ENCODE measurements around the gene ROBO1. TPM values are rescaled to one million over a fixed set of nuclear protein-coding genes. Genes with fewer than 3 reads are reported as not detected.

Gene ROBO1
- total RNA-seq, 1 donor from 2014 or later = 182 TPM

DNA sequence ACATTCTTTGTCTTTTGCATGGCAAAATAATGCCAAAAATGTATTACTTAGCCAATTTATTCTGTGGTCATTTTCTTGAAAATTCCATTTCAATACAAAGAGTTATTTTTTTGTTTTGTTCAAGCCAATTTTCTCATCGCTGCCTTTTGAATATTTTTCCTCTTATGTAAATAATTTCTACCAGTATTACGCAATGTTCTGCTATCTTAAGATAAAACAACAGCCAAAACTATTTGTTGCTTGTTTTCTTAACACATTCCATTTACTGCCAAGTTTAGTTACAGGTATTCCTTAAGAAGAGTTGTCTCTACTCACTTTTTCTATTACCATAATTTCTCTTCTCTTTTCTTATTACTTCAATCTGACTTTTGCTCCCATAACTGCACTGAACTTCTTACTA is 163.1 kb downstream of the ROBO1 start:
- Mint-ChIP-seq H3K4me3 (no peak overlapping the region), H3K9me3 (peaks cover 9% of the 10 kb centered on the region), H3K36me3 (no peaks in the 10 kb centered on the region), H3K27ac (no peak overlapping the region), H3K4me1 (ENCODE audit: unreplicated experiment) (peaks cover 11% of the 10 kb centered on the region), H3K27me3 (no peaks in the 10 kb centered on the region)
- no peak for DNase-seq (ENCODE audit: extremely low spot score, unreplicated experiment)
- TF ChIP-seq, protein P1, sequence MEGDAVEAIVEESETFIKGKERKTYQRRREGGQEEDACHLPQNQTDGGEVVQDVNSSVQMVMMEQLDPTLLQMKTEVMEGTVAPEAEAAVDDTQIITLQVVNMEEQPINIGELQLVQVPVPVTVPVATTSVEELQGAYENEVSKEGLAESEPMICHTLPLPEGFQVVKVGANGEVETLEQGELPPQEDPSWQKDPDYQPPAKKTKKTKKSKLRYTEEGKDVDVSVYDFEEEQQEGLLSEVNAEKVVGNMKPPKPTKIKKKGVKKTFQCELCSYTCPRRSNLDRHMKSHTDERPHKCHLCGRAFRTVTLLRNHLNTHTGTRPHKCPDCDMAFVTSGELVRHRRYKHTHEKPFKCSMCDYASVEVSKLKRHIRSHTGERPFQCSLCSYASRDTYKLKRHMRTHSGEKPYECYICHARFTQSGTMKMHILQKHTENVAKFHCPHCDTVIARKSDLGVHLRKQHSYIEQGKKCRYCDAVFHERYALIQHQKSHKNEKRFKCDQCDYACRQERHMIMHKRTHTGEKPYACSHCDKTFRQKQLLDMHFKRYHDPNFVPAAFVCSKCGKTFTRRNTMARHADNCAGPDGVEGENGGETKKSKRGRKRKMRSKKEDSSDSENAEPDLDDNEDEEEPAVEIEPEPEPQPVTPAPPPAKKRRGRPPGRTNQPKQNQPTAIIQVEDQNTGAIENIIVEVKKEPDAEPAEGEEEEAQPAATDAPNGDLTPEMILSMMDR (conservative IDR thresholded peaks at IDR 0.05) = no peak

DNA sequence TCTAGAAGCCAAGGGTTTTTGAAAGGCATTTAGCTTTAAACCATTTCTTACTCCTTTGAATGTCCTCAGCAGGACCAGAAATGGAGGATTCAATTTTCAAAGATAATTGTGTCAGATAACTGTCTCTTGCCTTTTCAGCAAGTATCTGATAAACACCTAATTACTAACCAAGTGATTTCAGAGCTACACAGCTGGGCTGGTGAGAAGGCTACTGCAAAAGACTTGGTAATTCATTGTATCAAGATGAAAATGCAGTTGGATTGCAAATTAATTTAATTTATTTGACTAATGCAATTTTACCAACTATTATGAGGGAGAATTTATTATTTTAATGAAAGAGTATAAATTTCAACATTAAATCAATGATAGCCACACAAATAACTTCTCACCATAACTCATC is 165.4 kb downstream of the ROBO1 start:
- Mint-ChIP-seq H3K27ac (no peak overlapping the region), H3K9me3 (peaks cover 9% of the 10 kb centered on the region), H3K36me3 (no peaks in the 10 kb centered on the region), H3K4me1 (ENCODE audit: unreplicated experiment) (peaks cover 11% of the 10 kb centered on the region), H3K4me3 (no peak overlapping the region), H3K27me3 (no peaks in the 10 kb centered on the region)
- no peak for DNase-seq (ENCODE audit: extremely low spot score, unreplicated experiment)
- TF ChIP-seq, protein P1 (conservative IDR thresholded peaks at IDR 0.05) = no peak

- peaks cover 10% of the 10 kb centered on the region for H3K4me1 Mint-ChIP-seq (ENCODE audit: unreplicated experiment)
- H3K4me3 Mint-ChIP-seq = no peak overlapping the region
- H3K27me3 Mint-ChIP-seq = no peaks in the 10 kb centered on the region
- DNase-seq (ENCODE audit: extremely low spot score, unreplicated experiment) = no peak
- no peak overlapping the region for H3K27ac Mint-ChIP-seq
- no peaks in the 10 kb centered on the region for H3K36me3 Mint-ChIP-seq
- H3K9me3 Mint-ChIP-seq = peaks cover 4% of the 10 kb centered on the region
- TF ChIP-seq, protein P1 (conservative IDR thresholded peaks at IDR 0.05) = no peak
Observed at GRCh38 chr3:79598594-79598993, 169.2 kb downstream of the ROBO1 start.

DNA sequence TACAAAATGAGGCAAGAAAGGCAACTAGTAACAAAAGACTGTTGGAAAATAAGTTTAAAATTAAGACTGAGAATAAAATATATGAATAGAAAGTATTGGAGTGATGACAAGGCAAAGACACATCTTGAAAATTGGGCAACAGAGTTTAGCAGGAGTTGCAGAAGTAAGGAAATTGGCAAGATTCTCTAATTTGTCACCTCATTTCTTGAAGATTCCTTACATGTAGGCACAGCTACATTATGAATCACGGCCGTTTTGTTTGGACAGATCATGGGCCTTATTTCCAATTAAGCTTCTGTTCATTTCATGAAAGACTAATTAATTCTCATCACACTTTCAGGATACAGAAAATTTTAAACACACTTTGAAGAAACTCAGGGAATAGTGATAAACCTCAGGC is 170.1 kb downstream of the ROBO1 start:
- Mint-ChIP-seq H3K27ac (no peak overlapping the region), H3K27me3 (peaks cover 1% of the 10 kb centered on the region), H3K9me3 (no peaks in the 10 kb centered on the region), H3K4me3 (no peak overlapping the region), H3K4me1 (ENCODE audit: unreplicated experiment) (peaks cover 3% of the 10 kb centered on the region), H3K36me3 (no peaks in the 10 kb centered on the region)
- no peak for DNase-seq (ENCODE audit: extremely low spot score, unreplicated experiment)
- TF ChIP-seq, protein P1 (conservative IDR thresholded peaks at IDR 0.05) = no peak

DNA sequence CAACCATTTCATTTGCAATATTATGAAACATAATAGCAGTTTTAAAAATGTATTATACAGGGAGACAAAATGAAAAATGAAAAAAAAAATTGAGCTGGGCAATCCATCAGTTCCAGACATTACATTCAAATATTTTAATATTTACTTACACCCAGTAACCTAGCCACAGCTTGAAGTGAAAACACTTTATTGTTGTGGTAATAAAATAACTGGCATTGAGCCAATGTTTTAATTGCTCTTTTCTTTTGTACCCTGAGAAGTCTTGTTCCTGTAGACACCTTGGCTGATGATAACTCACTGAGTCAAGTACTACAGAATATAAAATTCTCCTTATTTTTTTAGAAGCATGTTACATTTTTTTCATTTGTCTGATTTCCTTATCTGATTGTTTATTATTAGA is 180.6 kb downstream of the ROBO1 start:
- Mint-ChIP-seq H3K4me1 (ENCODE audit: unreplicated experiment) (peaks cover 11% of the 10 kb centered on the region), H3K36me3 (no peaks in the 10 kb centered on the region), H3K9me3 (no peaks in the 10 kb centered on the region), H3K4me3 (no peak overlapping the region), H3K27me3 (no peaks in the 10 kb centered on the region), H3K27ac (no peak overlapping the region)
- TF ChIP-seq, protein P1 (conservative IDR thresholded peaks at IDR 0.05) = no peak
- no peak for DNase-seq (ENCODE audit: extremely low spot score, unreplicated experiment)

GRCh38 chr3:79586232-79586631 is 181.6 kb downstream of the ROBO1 start:
- Mint-ChIP-seq H3K4me3 (no peak overlapping the region), H3K4me1 (ENCODE audit: unreplicated experiment) (peaks cover 11% of the 10 kb centered on the region), H3K36me3 (no peaks in the 10 kb centered on the region), H3K27ac (no peak overlapping the region), H3K27me3 (no peaks in the 10 kb centered on the region), H3K9me3 (no peaks in the 10 kb centered on the region)
- TF ChIP-seq, protein P1 (conservative IDR thresholded peaks at IDR 0.05) = no peak
- no peak for DNase-seq (ENCODE audit: extremely low spot score, unreplicated experiment)
